ENCODE results near the gene GJB5.

The GJB5 gene

DNA sequence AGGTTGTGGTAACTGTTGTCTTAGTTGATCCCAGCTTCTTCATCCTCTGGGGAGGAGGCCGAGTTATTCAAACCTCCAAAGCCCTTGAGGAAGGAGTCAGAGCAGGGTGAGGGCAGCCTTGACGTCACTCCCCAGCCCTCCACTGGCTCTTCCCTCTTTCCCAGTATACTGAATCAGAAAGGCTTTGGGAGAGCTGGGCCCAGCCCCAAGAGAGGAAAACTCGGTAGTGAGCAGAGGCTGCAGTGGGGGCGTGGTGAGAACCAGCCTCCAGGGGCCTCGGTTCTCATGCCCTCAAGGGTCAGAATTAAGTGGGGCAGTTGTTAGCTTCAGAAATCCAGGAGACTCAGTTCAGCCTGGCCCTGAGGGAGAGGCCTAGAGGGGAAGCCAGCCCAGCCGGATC is 36.1 kb downstream of the GJB5 start:
- no peak overlapping the region for H3K4me3 Mint-ChIP-seq
- H3K27me3 Mint-ChIP-seq: peaks cover 35% of the 10 kb centered on the region
- H3K27ac Mint-ChIP-seq: no peak overlapping the region
- peaks cover 3% of the 10 kb centered on the region for H3K4me1 Mint-ChIP-seq (ENCODE audit: low read depth)
- H3K9me3 Mint-ChIP-seq: no peaks in the 10 kb centered on the region
- no peaks in the 10 kb centered on the region for H3K36me3 Mint-ChIP-seq (ENCODE audit: low read depth)

DNA sequence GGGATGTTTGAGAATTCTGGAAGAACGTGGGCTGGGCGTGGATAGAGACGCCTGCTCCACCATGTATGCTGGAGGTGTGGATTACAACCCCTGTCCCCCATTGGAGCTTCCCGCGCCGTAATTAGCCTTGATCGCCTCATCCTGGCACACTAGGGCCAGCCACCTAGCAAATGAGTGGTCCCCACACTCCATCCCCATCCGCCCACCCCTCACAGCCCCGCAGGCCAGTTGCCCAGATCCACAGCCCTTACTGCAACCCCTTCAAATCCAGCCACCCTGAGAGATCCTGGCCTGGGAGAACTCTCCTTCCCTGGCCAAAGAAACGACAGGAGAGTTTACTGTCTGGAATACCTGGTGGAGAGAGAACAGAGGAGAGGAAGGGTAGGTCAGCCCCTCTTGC is 37.6 kb downstream of the GJB5 start:
- Mint-ChIP-seq H3K4me1 (ENCODE audit: low read depth) (peaks cover 3% of the 10 kb centered on the region), H3K27ac (no peak overlapping the region), H3K36me3 (ENCODE audit: low read depth) (no peaks in the 10 kb centered on the region), H3K4me3 (peak overlapping the region; percentile 17), H3K9me3 (no peaks in the 10 kb centered on the region), H3K27me3 (peaks cover 27% of the 10 kb centered on the region)

DNA sequence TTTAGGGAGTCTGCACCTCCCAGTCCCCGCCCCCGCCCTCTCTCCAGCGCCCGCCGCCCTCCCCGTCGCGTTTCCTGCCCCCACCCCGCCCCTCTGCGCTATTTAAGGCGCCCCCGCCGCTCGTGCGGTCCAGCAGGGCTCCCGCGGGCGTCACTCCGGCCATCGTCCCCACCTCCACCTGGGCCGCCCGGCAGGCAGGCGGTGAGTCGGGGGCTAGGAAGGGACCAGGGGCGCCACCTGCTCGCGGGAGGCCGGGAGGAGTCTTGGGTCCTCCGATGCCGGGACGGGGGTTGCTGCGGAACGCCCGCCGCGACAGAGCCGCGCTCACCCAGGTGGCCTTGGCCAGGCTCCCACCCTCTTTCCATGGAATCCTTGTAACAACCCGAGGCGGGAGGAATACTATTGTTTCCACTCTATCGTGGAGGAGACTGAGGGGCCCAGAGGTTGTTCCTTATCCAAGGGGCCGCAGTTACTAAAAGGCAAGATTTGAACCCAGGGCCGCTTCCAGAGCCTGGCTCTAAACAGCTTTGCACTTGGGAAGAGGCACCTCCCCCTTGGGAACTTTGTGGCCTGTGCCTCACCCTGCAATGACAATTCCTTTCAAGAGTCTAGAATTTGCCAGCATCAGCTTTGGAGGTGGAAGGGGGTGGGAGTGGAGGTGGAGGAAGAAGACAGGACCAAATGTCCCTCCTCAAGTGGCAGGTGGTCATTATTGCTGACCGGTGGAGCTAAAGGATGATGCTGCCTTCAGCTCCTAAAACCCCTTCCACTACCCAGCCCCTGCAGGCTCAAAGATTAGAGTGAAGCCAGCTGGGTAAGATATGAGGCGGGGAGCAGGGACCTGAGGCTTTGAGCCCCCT is 38.3 kb downstream of the GJB5 start, which contains the start of gene GJA4:
GJA4 (plus strand) TSS at position 132 of the 860 bp plus-strand sequence. CDS start 1,215 bp downstream, outside the sequence.
- H3K27me3 Mint-ChIP-seq: peaks cover 27% of the 10 kb centered on the region
- H3K36me3 Mint-ChIP-seq (ENCODE audit: low read depth): no peaks in the 10 kb centered on the region
- H3K4me1 Mint-ChIP-seq (ENCODE audit: low read depth): peaks cover 3% of the 10 kb centered on the region
- H3K4me3 Mint-ChIP-seq: peak within 1 kb of the TSS; percentile 17
- H3K27ac Mint-ChIP-seq: no peak within 1 kb of the TSS
- H3K9me3 Mint-ChIP-seq: no peaks in the 10 kb centered on the region

DNA sequence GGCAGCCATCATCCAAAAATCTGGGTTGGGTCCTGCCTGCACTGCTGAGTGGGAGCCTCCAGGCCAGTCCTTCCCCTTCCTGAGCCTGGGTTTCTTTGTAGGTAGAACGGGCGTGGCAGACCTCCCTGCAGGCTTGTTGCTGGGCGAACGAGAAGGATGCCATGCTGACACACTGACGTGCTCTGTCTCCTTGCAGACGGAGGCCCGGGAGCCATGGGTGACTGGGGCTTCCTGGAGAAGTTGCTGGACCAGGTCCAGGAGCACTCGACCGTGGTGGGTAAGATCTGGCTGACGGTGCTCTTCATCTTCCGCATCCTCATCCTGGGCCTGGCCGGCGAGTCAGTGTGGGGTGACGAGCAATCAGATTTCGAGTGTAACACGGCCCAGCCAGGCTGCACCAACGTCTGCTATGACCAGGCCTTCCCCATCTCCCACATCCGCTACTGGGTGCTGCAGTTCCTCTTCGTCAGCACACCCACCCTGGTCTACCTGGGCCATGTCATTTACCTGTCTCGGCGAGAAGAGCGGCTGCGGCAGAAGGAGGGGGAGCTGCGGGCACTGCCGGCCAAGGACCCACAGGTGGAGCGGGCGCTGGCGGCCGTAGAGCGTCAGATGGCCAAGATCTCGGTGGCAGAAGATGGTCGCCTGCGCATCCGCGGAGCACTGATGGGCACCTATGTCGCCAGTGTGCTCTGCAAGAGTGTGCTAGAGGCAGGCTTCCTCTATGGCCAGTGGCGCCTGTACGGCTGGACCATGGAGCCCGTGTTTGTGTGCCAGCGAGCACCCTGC is 39.3 kb downstream of the GJB5 start:
- H3K36me3 Mint-ChIP-seq (ENCODE audit: low read depth): no peaks in the 10 kb centered on the region
- H3K4me3 Mint-ChIP-seq: no peak overlapping the region
- H3K9me3 Mint-ChIP-seq: no peaks in the 10 kb centered on the region
- peaks cover 3% of the 10 kb centered on the region for H3K4me1 Mint-ChIP-seq (ENCODE audit: low read depth)
- no peak overlapping the region for H3K27ac Mint-ChIP-seq
- H3K27me3 Mint-ChIP-seq: peaks cover 27% of the 10 kb centered on the region

DNA sequence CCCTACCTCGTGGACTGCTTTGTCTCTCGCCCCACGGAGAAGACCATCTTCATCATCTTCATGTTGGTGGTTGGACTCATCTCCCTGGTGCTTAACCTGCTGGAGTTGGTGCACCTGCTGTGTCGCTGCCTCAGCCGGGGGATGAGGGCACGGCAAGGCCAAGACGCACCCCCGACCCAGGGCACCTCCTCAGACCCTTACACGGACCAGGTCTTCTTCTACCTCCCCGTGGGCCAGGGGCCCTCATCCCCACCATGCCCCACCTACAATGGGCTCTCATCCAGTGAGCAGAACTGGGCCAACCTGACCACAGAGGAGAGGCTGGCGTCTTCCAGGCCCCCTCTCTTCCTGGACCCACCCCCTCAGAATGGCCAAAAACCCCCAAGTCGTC is 39.9 kb downstream of the GJB5 start:
- peaks cover 26% of the 10 kb centered on the region for H3K27me3 Mint-ChIP-seq
- H3K9me3 Mint-ChIP-seq: no peaks in the 10 kb centered on the region
- peaks cover 3% of the 10 kb centered on the region for H3K4me1 Mint-ChIP-seq (ENCODE audit: low read depth)
- no peak overlapping the region for H3K27ac Mint-ChIP-seq
- H3K36me3 Mint-ChIP-seq (ENCODE audit: low read depth): no peaks in the 10 kb centered on the region
- no peak overlapping the region for H3K4me3 Mint-ChIP-seq

DNA sequence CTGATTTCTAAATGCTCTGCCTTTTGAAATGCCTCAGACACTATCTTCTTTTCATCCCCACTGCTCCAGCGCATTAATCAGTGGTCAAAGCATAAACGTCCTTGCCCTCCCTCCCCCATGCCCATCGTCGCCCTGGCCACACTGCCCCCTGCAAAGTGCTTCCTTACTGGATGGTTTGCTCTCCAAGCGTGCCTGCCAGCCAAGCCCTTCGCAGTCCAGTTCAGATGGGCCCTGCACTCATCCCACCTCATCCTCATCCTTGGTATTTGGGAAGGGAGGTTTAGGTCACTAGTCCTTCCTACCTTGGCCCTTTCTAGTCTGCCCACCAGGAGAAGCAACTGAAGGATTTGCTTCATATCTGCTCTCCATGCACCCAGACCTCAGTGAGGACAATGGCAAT is 41.1 kb downstream of the GJB5 start:
- Mint-ChIP-seq H3K27me3 (peaks cover 19% of the 10 kb centered on the region), H3K27ac (no peak overlapping the region), H3K4me1 (ENCODE audit: low read depth) (peaks cover 14% of the 10 kb centered on the region), H3K4me3 (no peak overlapping the region), H3K9me3 (no peaks in the 10 kb centered on the region), H3K36me3 (ENCODE audit: low read depth) (no peaks in the 10 kb centered on the region)

DNA sequence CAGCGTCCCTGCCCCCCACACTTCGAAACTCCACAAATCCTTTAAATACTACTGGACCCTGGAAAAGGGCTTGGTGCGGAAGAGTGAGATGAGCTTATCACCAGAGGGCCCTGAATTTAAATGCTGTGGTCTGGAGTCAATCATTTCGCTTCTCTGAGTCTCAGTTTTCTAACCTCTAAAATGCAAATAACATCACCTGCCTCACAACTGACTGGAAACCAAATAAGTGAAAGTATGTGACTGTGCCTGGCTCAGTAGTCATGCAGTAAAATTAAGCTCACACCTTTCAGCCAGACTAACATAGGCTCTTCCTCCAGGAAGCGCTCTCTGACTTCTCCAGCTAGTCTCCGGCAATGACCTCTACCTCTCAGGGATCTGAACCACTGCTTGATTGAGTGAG is 42.1 kb downstream of the GJB5 start:
- Mint-ChIP-seq H3K27me3 (peaks cover 12% of the 10 kb centered on the region), H3K4me1 (ENCODE audit: low read depth) (peaks cover 14% of the 10 kb centered on the region), H3K27ac (no peak overlapping the region), H3K4me3 (no peak overlapping the region), H3K9me3 (no peaks in the 10 kb centered on the region), H3K36me3 (ENCODE audit: low read depth) (no peaks in the 10 kb centered on the region)

DNA sequence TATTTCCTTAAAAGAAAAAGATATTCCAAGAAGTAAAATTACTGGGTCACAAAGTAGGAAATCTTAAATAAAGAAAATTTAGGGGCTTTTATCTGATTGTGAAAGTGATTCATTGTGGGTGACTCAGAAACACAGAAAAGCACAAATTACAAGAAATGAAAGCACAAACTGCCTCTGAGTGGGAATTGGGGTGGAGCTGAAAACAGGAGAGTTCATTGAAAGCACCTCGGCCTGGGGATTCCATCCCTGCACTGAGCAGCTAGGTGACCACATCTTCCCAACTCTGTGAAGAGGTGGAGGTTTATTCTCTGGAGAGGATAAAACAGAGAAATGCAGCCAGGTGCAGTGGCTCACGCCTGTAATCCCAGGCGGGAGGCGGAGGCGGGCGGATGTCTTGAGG is 45.4 kb downstream of the GJB5 start:
- H3K4me3 Mint-ChIP-seq: no peak overlapping the region
- peaks cover 9% of the 10 kb centered on the region for H3K36me3 Mint-ChIP-seq (ENCODE audit: low read depth)
- no peaks in the 10 kb centered on the region for H3K27me3 Mint-ChIP-seq
- H3K9me3 Mint-ChIP-seq: peaks cover 9% of the 10 kb centered on the region
- peaks cover 11% of the 10 kb centered on the region for H3K4me1 Mint-ChIP-seq (ENCODE audit: low read depth)
- H3K27ac Mint-ChIP-seq: peak overlapping the region; percentile 36

DNA sequence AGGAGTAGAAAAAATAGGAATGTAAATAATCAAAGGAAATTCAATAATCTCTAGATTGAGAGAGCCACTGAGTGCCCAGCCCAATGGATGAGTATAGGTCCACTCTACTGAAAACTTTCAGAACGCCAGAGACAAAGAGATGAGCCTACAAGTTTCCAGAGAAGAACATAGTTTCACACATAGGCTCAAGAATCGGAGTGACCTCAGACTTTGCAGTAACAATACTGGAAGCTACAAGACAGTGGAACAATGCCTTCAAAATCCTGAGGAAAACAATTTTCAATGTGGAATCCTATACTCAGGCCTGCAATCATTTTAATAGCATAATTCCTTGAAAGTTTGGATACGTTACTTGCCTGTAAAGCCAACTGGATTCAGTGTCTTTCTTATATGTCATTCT is 48.9 kb downstream of the GJB5 start:
- no peak overlapping the region for H3K4me3 Mint-ChIP-seq
- H3K4me1 Mint-ChIP-seq (ENCODE audit: low read depth): peaks cover 11% of the 10 kb centered on the region
- no peaks in the 10 kb centered on the region for H3K27me3 Mint-ChIP-seq
- peaks cover 9% of the 10 kb centered on the region for H3K36me3 Mint-ChIP-seq (ENCODE audit: low read depth)
- H3K27ac Mint-ChIP-seq: no peak overlapping the region
- H3K9me3 Mint-ChIP-seq: peaks cover 9% of the 10 kb centered on the region

DNA sequence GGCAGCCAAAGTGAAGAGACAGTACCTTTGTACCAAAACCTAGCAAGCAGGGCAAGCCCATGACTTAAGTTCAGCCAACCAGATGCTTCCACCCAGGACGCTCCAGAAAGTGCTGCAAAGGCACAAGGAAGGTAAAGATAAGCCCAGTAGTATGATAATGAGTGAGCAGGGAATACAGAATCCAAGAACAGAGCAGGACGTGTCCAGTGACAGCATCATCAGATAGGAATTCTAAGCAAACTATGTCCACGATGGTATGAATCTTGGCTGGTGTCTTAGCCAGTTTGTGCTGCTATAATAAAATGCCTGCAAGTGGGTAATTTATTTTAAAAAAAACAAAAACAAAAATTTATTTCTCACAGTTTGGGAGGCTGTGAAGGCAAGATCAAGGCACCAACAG is 51.5 kb downstream of the GJB5 start:
- Mint-ChIP-seq H3K36me3 (ENCODE audit: low read depth) (peaks cover 9% of the 10 kb centered on the region), H3K27me3 (no peaks in the 10 kb centered on the region), H3K4me3 (no peak overlapping the region), H3K9me3 (peaks cover 12% of the 10 kb centered on the region), H3K4me1 (ENCODE audit: low read depth) (no peaks in the 10 kb centered on the region), H3K27ac (no peak overlapping the region)

Data from stimulated activated naive CD8-positive, alpha-beta T cell treated with anti-CD3 and anti-CD28 coated beads, Interleukin-15, Interleukin-2, amounts not matched to agents 100 ng/mL and 50 ng/mL, for 24 hours (primary cell).